Mucosa of stomach (tissue), 1 donor: ENCODE measurements around the gene NCOA4.

Experiments used
- H3K27me3 ChIP-seq: one replicate; pipeline ENCODE4 v1.7.0; 2013; ENCODE audit warnings: mild to moderate bottlenecking, low read length; ENCODE audit not compliant: control insufficient read depth, insufficient read depth
- H3K36me3 ChIP-seq: one replicate; pipeline ENCODE4 v1.7.0; 2013; ENCODE audit warnings: low read length; ENCODE audit not compliant: control insufficient read depth, insufficient read depth
- H3K4me1 ChIP-seq: one replicate; pipeline ENCODE4 v1.7.0; 2013; ENCODE audit warnings: mild to moderate bottlenecking, low read length; ENCODE audit not compliant: control insufficient read depth, insufficient read depth
- H3K4me3 ChIP-seq: one replicate; pipeline ENCODE4 v1.7.0; 2013; ENCODE audit warnings: low read length
- H3K9ac ChIP-seq: one replicate; pipeline ENCODE4 v1.7.0; 2013; ENCODE audit warnings: mild to moderate bottlenecking, low read length, moderate library complexity
- H3K9me3 ChIP-seq: one replicate; pipeline ENCODE4 v1.7.0; 2013; ENCODE audit warnings: mild to moderate bottlenecking, low read length, moderate library complexity; ENCODE audit not compliant: control insufficient read depth
- donor health status: Pancreatic carcinoma.

NCOA4 gene

GRCh38 chr10:46048152-46048551 is 17.7 kb upstream of the NCOA4 start:
- H3K9ac ChIP-seq: no peak overlapping the region
- no peaks in the 10 kb centered on the region for H3K36me3 ChIP-seq
- H3K4me3 ChIP-seq: no peak overlapping the region
- H3K27me3 ChIP-seq: no peaks in the 10 kb centered on the region
- no peaks in the 10 kb centered on the region for H3K9me3 ChIP-seq
- H3K4me1 ChIP-seq: peaks cover 45% of the 10 kb centered on the region

DNA sequence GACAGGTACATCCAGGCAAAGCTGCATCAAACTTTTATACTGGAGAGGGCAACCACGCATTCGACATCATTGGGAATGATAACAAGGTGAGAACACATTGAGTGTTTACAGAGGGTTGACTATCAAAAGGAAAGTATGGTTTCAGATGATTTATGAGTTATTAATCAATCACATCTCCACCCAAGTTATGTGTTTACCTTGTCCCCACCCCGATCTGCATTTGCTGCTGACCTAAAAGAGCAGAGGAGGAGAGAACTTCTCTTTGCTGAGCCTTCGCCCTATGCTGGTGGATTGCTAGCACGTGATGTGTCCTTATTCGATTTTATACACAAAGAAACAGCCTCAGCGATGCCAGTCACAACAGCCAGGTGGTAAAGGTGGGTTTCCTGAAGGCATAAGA is 15.8 kb upstream of the NCOA4 start, which contains the start of gene MSMB:
Gene MSMB, minus strand, starts transcription at position 9 of the 400 bp plus-strand sequence. CDS start 32 bp downstream, outside the sequence.
- no peaks in the 10 kb centered on the region for H3K36me3 ChIP-seq

DNA sequence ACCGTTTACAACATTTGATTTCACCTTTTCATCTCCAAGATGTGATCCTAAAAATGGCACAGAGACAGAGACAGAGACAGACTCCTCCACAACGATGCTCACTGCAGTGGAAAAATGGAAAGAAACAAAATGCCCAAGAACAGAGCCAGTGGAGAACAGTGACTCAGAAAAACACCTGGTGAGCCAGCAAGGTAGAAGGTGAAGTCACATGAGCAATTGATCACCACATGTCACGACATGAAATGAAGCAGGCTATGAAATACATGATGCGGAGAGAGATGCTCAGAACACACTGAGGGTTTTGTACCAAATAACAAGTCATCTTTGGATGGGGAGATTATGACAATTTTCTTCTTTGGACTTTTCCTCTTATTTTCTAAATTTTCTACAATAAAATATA is 12.1 kb upstream of the NCOA4 start:
- Histone ChIP-seq H3K4me1 (peaks cover 12% of the 10 kb centered on the region), H3K4me3 (no peak overlapping the region), H3K27me3 (no peaks in the 10 kb centered on the region), H3K9ac (no peak overlapping the region), H3K9me3 (no peaks in the 10 kb centered on the region), H3K36me3 (peaks cover 6% of the 10 kb centered on the region)

More for the DNA sequence above, 15.8 kb upstream of the NCOA4 start, which contains the start of gene MSMB:
- Histone ChIP-seq H3K4me1 (peaks cover 27% of the 10 kb centered on the region), H3K9me3 (no peaks in the 10 kb centered on the region), H3K9ac (peak within 1 kb of the TSS; percentile 44), H3K27me3 (no peaks in the 10 kb centered on the region), H3K4me3 (peak within 1 kb of the TSS; percentile 32)

- Histone ChIP-seq H3K9ac (no peak overlapping the region), H3K27me3 (no peaks in the 10 kb centered on the region), H3K36me3 (peaks cover 6% of the 10 kb centered on the region), H3K4me1 (no peaks in the 10 kb centered on the region), H3K4me3 (no peak overlapping the region), H3K9me3 (no peaks in the 10 kb centered on the region)
Measured at GRCh38 chr10:46040004-46040403, 9.6 kb upstream of the NCOA4 start.

DNA sequence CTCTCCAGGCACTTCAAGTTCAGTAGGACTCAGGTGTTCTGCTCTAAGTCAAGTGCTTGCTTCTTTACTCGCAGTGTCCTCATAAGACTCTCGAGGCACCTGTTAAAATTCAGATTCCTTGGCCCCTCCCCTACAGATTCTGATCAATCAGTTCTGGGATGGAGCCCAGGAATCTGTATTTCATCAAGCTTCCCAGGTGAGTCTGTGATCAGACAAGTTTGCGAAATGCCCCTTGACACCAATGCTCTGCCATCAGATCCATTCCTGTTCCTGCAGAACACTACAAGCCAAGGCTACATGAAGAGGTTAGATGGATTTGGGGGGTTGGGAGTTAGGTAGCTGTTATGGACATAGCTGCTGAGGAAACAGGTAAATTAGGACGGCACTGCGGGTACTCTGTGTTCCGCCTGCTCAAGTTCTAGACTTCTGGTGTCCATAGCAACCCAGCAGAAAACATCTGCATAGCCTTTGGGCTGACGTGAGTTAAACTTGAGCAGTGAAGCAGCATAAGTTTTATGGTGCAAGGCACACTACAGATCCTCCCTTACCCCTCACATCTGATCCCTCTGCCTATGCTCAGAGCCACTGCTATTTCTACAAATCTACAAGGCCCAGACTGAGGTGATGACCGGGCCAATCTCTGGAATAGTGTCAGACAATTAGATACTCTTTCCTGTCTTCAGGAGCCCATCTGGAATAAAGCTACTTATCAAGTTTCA is 6.8 kb upstream of the NCOA4 start:
- H3K27me3 ChIP-seq: no peaks in the 10 kb centered on the region
- H3K4me3 ChIP-seq: no peak overlapping the region
- H3K9me3 ChIP-seq: no peaks in the 10 kb centered on the region
- peaks cover 6% of the 10 kb centered on the region for H3K36me3 ChIP-seq
- no peak overlapping the region for H3K9ac ChIP-seq
- peaks cover 12% of the 10 kb centered on the region for H3K4me1 ChIP-seq

DNA sequence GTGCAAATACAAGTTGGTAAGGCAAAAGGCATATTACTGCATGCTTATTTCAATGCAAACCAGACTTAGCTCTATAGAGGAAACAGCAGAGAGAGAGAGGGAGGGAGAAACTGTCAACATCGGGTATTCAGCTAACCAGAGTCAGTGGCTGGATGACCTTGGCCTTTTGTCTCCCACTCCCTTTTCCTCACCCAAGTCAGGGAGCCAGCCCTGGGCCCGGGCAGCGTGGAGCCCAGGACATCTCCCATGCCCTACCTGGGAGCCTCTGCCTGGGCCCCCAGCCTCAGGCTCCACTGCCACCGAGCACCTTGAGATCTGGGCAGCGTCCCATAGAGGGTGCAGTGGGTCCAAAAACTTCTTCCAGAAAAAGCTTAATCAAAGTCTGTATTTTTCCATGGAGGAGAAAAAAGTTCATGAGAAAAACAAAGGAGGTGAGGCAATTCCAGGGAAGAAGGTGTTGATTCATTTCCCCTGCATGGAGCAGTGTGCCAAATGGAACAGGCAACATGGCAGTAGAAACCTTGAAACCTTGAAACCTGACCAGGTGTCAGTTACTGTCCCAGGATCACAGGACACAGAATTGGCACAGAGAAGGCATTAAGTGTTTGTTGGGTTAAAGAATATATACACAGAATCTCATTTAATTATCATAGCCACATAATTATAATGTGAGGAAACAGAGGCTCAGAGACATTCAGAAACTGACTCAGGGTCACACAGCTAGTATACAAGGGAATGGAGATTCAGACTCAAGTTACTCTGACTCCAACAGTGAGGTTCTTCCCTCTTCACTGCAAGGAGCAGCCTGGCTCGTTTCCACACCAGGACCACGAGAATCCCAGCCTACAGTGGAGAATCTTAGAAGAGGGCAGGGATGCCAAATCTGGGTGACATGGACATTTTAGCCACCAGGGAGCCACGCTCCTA is 5.8 kb upstream of the NCOA4 start:
- Histone ChIP-seq H3K36me3 (peaks cover 6% of the 10 kb centered on the region), H3K9ac (no peak overlapping the region), H3K9me3 (no peaks in the 10 kb centered on the region), H3K27me3 (no peaks in the 10 kb centered on the region), H3K4me1 (peaks cover 17% of the 10 kb centered on the region), H3K4me3 (no peak overlapping the region)

GRCh38 chr10:46033602-46034011 is 3.2 kb upstream of the NCOA4 start:
- H3K27me3 ChIP-seq: no peaks in the 10 kb centered on the region
- H3K4me3 ChIP-seq: no peak overlapping the region
- H3K4me1 ChIP-seq: peaks cover 23% of the 10 kb centered on the region
- no peak overlapping the region for H3K9ac ChIP-seq
- H3K9me3 ChIP-seq: no peaks in the 10 kb centered on the region
- no peaks in the 10 kb centered on the region for H3K36me3 ChIP-seq

- Histone ChIP-seq H3K4me1 (peaks cover 36% of the 10 kb centered on the region), H3K9ac (no peak overlapping the region), H3K36me3 (no peaks in the 10 kb centered on the region), H3K27me3 (no peaks in the 10 kb centered on the region), H3K9me3 (no peaks in the 10 kb centered on the region), H3K4me3 (no peak overlapping the region)
Measured at GRCh38 chr10:46031648-46032532, 1.5 kb upstream of the NCOA4 start.

DNA sequence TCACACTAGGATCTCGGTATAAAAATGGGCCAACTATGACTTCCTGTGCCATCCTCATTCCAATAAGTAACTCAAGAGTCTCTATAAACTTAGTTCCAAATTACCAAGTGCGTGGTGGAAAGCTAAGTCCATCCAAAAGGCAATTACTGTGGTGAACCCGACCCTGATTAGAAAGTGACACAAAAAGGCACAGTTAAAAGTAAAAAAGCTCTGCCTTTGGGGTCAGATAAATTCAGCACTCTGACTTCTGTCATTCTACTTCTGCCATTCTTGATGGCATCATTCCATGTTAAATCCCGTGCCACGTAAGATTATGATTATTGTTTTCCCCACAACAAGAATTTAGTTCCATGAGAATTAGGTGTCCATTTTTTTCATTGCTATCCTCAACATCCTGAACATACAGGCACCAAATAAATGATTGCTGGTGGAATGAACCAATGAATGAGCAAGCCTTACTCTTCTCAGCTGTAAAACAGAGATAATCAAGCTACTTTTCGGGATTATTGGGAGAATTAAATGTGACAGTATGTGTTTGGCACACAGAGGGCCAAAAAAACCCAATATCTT is 877 bp downstream of the NCOA4 start:
- H3K36me3 ChIP-seq: no peaks in the 10 kb centered on the region
- peak overlapping the region; percentile 95 for H3K4me3 ChIP-seq
- no peaks in the 10 kb centered on the region for H3K27me3 ChIP-seq
- no peaks in the 10 kb centered on the region for H3K9me3 ChIP-seq
- peak overlapping the region; percentile 94 for H3K9ac ChIP-seq
- H3K4me1 ChIP-seq: peaks cover 54% of the 10 kb centered on the region

GRCh38 chr10:46028584-46029460 is 1.6 kb downstream of the NCOA4 start:
- Histone ChIP-seq H3K36me3 (no peaks in the 10 kb centered on the region), H3K9ac (peak overlapping the region; percentile 94), H3K4me1 (peaks cover 51% of the 10 kb centered on the region), H3K4me3 (peak overlapping the region; percentile 95), H3K27me3 (no peaks in the 10 kb centered on the region), H3K9me3 (no peaks in the 10 kb centered on the region)
